Fibroblast of lung (primary cell): ENCODE results near the gene THAP2. TPM values are rescaled to one million over a fixed set of nuclear protein-coding genes. Genes with fewer than 3 reads are reported as not detected.

Experiments used
- DNase-seq, 2 donors: peaks; one replicate each; pipeline versions ENCODE4 v3.0.0 to v3.0.0-alpha.2; 2010; ENCODE audit warnings: low read depth in 2 of 2
- H2AFZ ChIP-seq: 2 replicates; pipeline ENCODE4 v1.5.1; 2012; ENCODE audit warnings: low read length, control low read depth, inconsistent platforms
- H3K27ac ChIP-seq: 2 replicates; pipeline ENCODE4 v1.5.1; 2011; ENCODE audit warnings: low read length, control low read depth; ENCODE audit not compliant: insufficient read depth
- H3K27me3 ChIP-seq: 2 replicates; pipeline ENCODE4 v1.5.1; 2011; ENCODE audit warnings: mild to moderate bottlenecking, low read length; ENCODE audit not compliant: control insufficient read depth, insufficient read depth
- H3K36me3 ChIP-seq: 2 replicates; pipeline ENCODE4 v1.5.1; 2011; ENCODE audit warnings: low read length; ENCODE audit not compliant: control insufficient read depth, insufficient read depth
- H3K4me1 ChIP-seq: 2 replicates; pipeline ENCODE4 v1.5.1; 2011; ENCODE audit warnings: low read length; ENCODE audit not compliant: control insufficient read depth, insufficient read depth; ENCODE audit errors: extremely low read depth
- H3K4me2 ChIP-seq: 2 replicates; pipeline ENCODE4 v1.5.1; 2011; ENCODE audit warnings: low read length, control low read depth; ENCODE audit not compliant: insufficient read depth; ENCODE audit errors: extremely low read depth
- H3K4me3 ChIP-seq, 4 experiments: fragments of 200-600 bp in 1 of 4; sonication (generic) in 1 of 4; replicated peaks in 1 of 4; 2 replicates each; pipeline ENCODE4 v1.5.1; 2011 to 2016; ENCODE audit warnings: low read length in 4 of 4, low read depth in 3 of 4, mild to moderate bottlenecking in 3 of 4, control low read depth in 2 of 4, inconsistent platforms in 1 of 4, mixed read lengths in 1 of 4; ENCODE audit not compliant: insufficient read depth in 1 of 4; ENCODE audit errors: control extremely low read depth in 1 of 4
- H3K79me2 ChIP-seq: 2 replicates; pipeline ENCODE4 v1.5.1; 2012; ENCODE audit warnings: mild to moderate bottlenecking, low read length, inconsistent platforms; ENCODE audit not compliant: control insufficient read depth, insufficient read depth
- H3K9ac ChIP-seq: 2 replicates; pipeline ENCODE4 v1.5.1; 2011; ENCODE audit warnings: mild to moderate bottlenecking, low read length, control low read depth; ENCODE audit not compliant: insufficient read depth
- H3K9me3 ChIP-seq: 2 replicates; pipeline ENCODE4 v1.5.1; 2012; ENCODE audit warnings: low read depth, low read length; ENCODE audit not compliant: control insufficient read depth, insufficient read depth
- H4K20me1 ChIP-seq: 2 replicates; pipeline ENCODE4 v1.5.1; 2011; ENCODE audit warnings: low read length; ENCODE audit not compliant: control insufficient read depth, insufficient read depth; ENCODE audit errors: extremely low read depth
- CTCF ChIP-seq, 2 donors: IDR thresholded peaks in 1 of 2; conservative IDR thresholded peaks in 1 of 2; 1 replicate in 1 of 2; 2 replicates in 1 of 2; pipeline ENCODE4 v1.5.1; 2011 to 2012; ENCODE audit warnings: low read length in 2 of 2, control low read depth in 1 of 2, inconsistent platforms in 1 of 2, low read depth in 1 of 2, mild to moderate bottlenecking in 1 of 2
- EZH2 ChIP-seq: IDR thresholded peaks from 2 replicates; pipeline ENCODE4 v1.5.1; 2012; ENCODE audit warnings: low read length, control low read depth, mild to moderate bottlenecking; ENCODE audit errors: missing control alignments
- polyA plus RNA-seq, 2 donors: library from polyadenylated mRNA; depleted of rRNA in 1 of 2; stranded (reverse) in 1 of 2; unstranded in 1 of 2; fragments of >200 nt; gene quantifications; 2 replicates each; pipeline ENCODE4 v1.2.1, GENCODE V29; 2011 to 2012; ENCODE audit warnings: missing spikeins in 1 of 2
- total RNA-seq: library from RNA; depleted of rRNA; stranded (reverse); fragments of >200 nt; gene quantifications from 2 replicates; pipeline ENCODE4 v1.2.1, GENCODE V29; 2014

The THAP2 gene
- total and polyA plus RNA-seq, 2 donors (not counting 1 experiment from before 2014, with no cell fraction given): 1.5 to 6.9 TPM

DNA sequence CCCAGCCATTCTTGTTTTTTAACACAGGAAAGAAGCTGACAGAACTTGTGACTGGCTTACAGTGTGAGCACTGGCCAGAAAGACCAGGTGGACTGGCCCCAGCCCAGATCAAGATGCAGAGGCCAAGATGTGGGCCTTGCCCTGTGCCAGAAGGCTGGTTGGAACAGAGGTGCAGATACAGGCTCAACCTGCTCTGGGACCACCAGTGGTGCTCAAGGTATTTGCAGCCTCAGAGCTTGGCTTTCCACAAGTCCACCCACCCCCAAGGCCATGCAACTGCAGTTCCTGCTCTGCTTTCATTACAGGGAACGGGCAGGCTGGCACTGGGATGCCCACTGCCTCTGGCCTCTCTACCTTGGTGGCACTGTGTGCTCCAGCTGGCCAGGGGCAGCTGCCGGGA, 23.8 kb upstream of the THAP2 start:
- Histone ChIP-seq H2AFZ (no peak overlapping the region), H3K4me1 (no peaks in the 10 kb centered on the region), H3K4me3 (no peak overlapping the region), H3K36me3 (peaks cover 11% of the 10 kb centered on the region), H3K9ac (no peak overlapping the region), H4K20me1 (no peaks in the 10 kb centered on the region), H3K4me2 (no peak overlapping the region), H3K27me3 (no peaks in the 10 kb centered on the region), H3K27ac (no peak overlapping the region), H3K9me3 (no peaks in the 10 kb centered on the region), H3K79me2 (peaks cover 7% of the 10 kb centered on the region)
- no peak for DNase-seq
- no peak for TF ChIP-seq CTCF (conservative IDR thresholded peaks at IDR 0.05 in 1 of 2, IDR thresholded peaks at IDR 0.05 in 1 of 2; ENCODE audit: low read depth in 1 of 2, low read length in 2 of 2)
- TF ChIP-seq EZH2: no peak

- Histone ChIP-seq H3K4me2 (no peak overlapping the region), H3K27me3 (no peaks in the 10 kb centered on the region), H3K36me3 (peaks cover 11% of the 10 kb centered on the region), H2AFZ (no peak overlapping the region), H3K4me3 (no peak overlapping the region), H3K9ac (no peak overlapping the region), H4K20me1 (no peaks in the 10 kb centered on the region), H3K4me1 (no peaks in the 10 kb centered on the region), H3K9me3 (no peaks in the 10 kb centered on the region), H3K27ac (no peak overlapping the region), H3K79me2 (peaks cover 7% of the 10 kb centered on the region)
- no peak for DNase-seq
- TF ChIP-seq CTCF (conservative IDR thresholded peaks at IDR 0.05 in 1 of 2, IDR thresholded peaks at IDR 0.05 in 1 of 2; ENCODE audit: low read depth in 1 of 2, low read length in 2 of 2) (no peak), EZH2 (no peak)
Observed at GRCh38 chr12:71641390-71641789, 22.7 kb upstream of the THAP2 start.

DNA sequence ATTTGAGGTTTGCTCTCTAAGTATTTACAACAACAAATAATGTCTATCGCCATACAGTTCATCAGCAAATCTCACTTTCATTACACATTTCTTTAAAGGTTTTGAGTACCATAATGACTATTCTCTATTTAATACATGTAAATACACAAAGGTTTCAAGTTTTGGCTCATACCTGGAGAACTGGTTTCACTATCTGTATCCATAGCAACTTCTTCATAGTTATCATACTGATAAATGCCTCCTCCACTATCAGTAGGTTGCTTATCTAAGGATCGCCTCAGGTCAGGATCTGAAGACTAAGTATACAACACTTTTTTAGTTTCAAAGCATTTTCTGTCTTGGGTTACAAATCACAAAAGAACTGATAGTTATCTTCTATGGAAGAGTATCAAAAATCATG, 21.8 kb upstream of the THAP2 start:
- Histone ChIP-seq H3K4me3 (no peak overlapping the region), H3K79me2 (peaks cover 7% of the 10 kb centered on the region), H3K36me3 (peaks cover 11% of the 10 kb centered on the region), H3K4me2 (no peak overlapping the region), H3K27me3 (no peaks in the 10 kb centered on the region), H3K9me3 (no peaks in the 10 kb centered on the region), H3K9ac (no peak overlapping the region), H3K4me1 (no peaks in the 10 kb centered on the region), H4K20me1 (no peaks in the 10 kb centered on the region), H2AFZ (no peak overlapping the region), H3K27ac (no peak overlapping the region)
- TF ChIP-seq EZH2: no peak
- no peak for TF ChIP-seq CTCF (conservative IDR thresholded peaks at IDR 0.05 in 1 of 2, IDR thresholded peaks at IDR 0.05 in 1 of 2; ENCODE audit: low read depth in 1 of 2, low read length in 2 of 2)
- DNase-seq: no peak
